ENCODE measurements around the gene LCP2.
"Not testable (repeated sequence)": the region's sequence is repeated elsewhere in the genome, so short reads cannot be mapped to it uniquely, and the experiment has no call there.

LCP2 gene

GRCh38 chr5:170246126-170246870 lies 51.3 kb downstream of the LCP2 start:
- DNase-seq: no peak

- not testable (repeated sequence) for DNase-seq
Measured at GRCh38 chr5:170245436-170245835, 52.1 kb downstream of the LCP2 start.

GRCh38 chr5:170238456-170239196 lies 59.0 kb downstream of the LCP2 start:
- no peak for DNase-seq

- DNase-seq: no peak
Measured at GRCh38 chr5:170235876-170236864, 61.4 kb downstream of the LCP2 start.

- DNase-seq: no peak
Measured at GRCh38 chr5:170233358-170233892, 64.2 kb downstream of the LCP2 start.

- DNase-seq: no peak
Measured at GRCh38 chr5:170232786-170233185, 64.8 kb downstream of the LCP2 start, which contains the start of gene C5orf58. Gene C5orf58 (plus strand): TSS chr5:170232985. CDS start chr5:170234977, 1,992 bp downstream.

GRCh38 chr5:170228762-170229435 lies 68.7 kb downstream of the LCP2 start:
- no peak for DNase-seq

GRCh38 chr5:170226661-170227060 lies 70.9 kb downstream of the LCP2 start:
- no peak for DNase-seq

- no peak for DNase-seq
Measured at GRCh38 chr5:170226129-170226615, 71.4 kb downstream of the LCP2 start.

GRCh38 chr5:170225326-170226128 lies 72.0 kb downstream of the LCP2 start:
- peak; percentile 84 for DNase-seq

- no peak for DNase-seq
Measured at GRCh38 chr5:170223906-170224305, 73.7 kb downstream of the LCP2 start.

- no peak for DNase-seq
Measured at GRCh38 chr5:170223360-170223759, 74.2 kb downstream of the LCP2 start.

GRCh38 chr5:170221327-170221741 lies 76.2 kb downstream of the LCP2 start:
- DNase-seq: no peak

GRCh38 chr5:170220191-170220590 lies 77.4 kb downstream of the LCP2 start:
- no peak for DNase-seq

GRCh38 chr5:170219615-170220014 lies 78.0 kb downstream of the LCP2 start:
- no peak for DNase-seq

- no peak for DNase-seq
Measured at GRCh38 chr5:170218726-170219125, 78.9 kb downstream of the LCP2 start.

- DNase-seq: no peak
Measured at GRCh38 chr5:170217831-170218230, 79.7 kb downstream of the LCP2 start.

GRCh38 chr5:170216257-170216864 lies 81.2 kb downstream of the LCP2 start:
- DNase-seq: no peak

GRCh38 chr5:170211575-170212334 lies 85.8 kb downstream of the LCP2 start:
- DNase-seq: no peak

GRCh38 chr5:170206958-170207357 lies 90.6 kb downstream of the LCP2 start:
- no peak for DNase-seq
